DND-41 (cell line): ENCODE data around the gene CFAP45.

Experiments
- CTCF ChIP-seq: IDR thresholded peaks from 2 replicates; pipeline ENCODE4 v1.5.1; 2012; ENCODE audit warnings: borderline replicate concordance, low read length, moderate library complexity, mild to moderate bottlenecking; ENCODE audit not compliant: poor library complexity, severe bottlenecking; ENCODE audit errors: extremely low read depth
- EZH2 ChIP-seq: IDR thresholded peaks from 3 replicates; pipeline ENCODE4 v1.6.1; 2012; ENCODE audit warnings: borderline replicate concordance, low read depth, mild to moderate bottlenecking, moderate library complexity, low read length, inconsistent platforms; ENCODE audit not compliant: severe bottlenecking

DNA sequence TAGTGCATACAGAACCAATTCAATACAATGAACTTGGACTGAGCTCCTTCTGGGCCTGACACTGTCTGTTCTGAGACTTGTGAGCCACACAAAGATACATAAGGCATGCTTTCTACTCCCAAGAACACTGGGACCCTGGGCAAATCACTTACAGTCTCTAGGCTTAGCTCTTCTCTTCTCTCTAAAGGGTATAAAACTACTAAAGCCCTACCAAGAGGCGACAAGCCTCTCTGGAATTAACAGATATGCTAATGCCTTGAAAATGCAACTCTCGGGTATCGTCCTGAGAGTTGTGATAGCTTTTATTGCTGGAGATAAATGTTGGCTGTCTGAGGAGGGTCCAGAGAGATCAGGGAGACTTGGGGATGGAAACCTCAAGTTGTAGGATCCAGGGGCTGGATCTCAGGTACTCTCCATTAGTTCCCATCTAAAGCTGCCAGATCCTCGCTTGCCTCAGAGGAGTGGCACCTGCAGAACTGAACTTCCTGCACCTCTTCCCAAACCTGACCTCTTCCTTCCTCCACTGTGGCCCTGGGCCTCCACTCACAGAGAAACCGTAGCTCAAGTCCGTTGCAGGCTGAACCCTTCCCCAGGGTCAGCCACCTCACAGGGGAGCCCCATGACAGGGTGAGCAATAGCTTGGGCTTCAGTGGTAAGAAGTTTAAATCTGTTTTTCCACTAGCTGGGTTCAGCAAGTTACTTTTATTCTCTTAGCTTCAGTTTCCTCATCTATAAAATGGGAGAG, 11.5 kb upstream of the CFAP45 start:
- TF ChIP-seq CTCF = no peak
- no peak for TF ChIP-seq EZH2
